T-helper 1 cell treated with Interleukin-12 subunit alpha and Interleukin-12 subunit beta and Interleukin-4 antibody, amounts not matched to agents 30 μg/mL and 1 μg/mL, for 36 hours (primary cell): Measurements from ENCODE around the gene RXRA.

Source experiments
- H3K27ac Mint-ChIP-seq: one replicate; pipeline ENCODE4 v1.8.0; 2021; ENCODE audit warnings: mild to moderate bottlenecking, mixed read lengths
- H3K27me3 Mint-ChIP-seq: one replicate; pipeline ENCODE4 v1.8.0; 2021; ENCODE audit warnings: low read depth, mixed read lengths
- H3K36me3 Mint-ChIP-seq: one replicate; pipeline ENCODE4 v1.8.0; 2021; ENCODE audit warnings: low read depth, mixed read lengths
- H3K4me1 Mint-ChIP-seq: one replicate; pipeline ENCODE4 v1.8.0; 2021; ENCODE audit warnings: low read depth, mixed read lengths
- H3K4me3 Mint-ChIP-seq: one replicate; pipeline ENCODE4 v1.8.0; 2021; ENCODE audit warnings: mild to moderate bottlenecking, moderate library complexity, mixed read lengths
- H3K9me3 Mint-ChIP-seq: one replicate; pipeline ENCODE4 v1.8.0; 2021; ENCODE audit warnings: mixed read lengths

RXRA gene

GRCh38 chr9:134472256-134472655 lies 146.0 kb downstream of the RXRA start:
- H3K9me3 Mint-ChIP-seq = no peaks in the 10 kb centered on the region
- H3K27ac Mint-ChIP-seq = no peak overlapping the region
- no peaks in the 10 kb centered on the region for H3K36me3 Mint-ChIP-seq
- H3K4me3 Mint-ChIP-seq = no peak overlapping the region
- H3K4me1 Mint-ChIP-seq = no peaks in the 10 kb centered on the region
- H3K27me3 Mint-ChIP-seq = no peaks in the 10 kb centered on the region

DNA sequence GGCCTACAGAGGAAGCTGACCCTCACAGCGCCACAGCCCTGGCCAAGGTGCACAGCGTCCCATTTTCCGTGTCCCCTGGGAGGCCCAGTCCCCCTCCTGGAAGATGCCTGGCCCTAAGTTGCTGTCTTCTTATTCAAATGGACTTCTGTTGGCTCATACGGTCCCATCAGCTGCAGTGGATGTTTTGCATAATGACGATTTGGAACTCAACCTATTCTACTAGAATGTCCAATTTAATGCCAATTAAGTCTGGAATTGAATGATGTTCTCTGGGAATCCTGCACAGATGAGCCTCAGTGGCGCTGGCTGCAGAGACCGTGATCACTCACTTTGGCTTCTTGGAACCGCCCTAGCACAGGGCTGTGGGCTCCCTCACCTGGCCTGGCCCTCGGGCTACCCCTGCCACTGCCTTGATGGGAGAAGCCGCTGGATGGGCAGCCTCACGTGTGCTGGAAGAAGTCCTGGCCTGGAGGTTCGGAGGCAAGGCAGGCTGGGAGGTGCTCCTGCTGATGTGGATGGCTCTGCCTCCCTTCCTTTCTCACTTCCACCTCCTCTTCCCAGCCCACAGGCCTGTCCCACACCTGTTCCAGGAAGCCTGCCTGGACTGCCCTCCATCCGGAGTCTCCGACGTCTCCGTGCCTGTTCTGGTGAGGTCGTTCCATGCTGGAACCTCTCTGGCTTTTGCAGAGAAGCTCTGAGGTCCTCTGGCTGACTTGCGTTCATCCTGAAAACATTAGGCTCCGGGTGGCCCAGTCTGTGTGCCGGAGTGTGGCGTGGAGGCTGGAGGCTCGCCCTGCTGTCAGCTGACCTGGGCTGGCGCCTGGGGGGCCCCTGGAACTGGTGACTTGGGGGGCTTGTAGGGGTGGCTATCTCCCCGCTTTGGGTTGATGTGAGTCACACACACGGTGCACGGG lies 147.1 kb downstream of the RXRA start:
- H3K4me3 Mint-ChIP-seq = no peak overlapping the region
- H3K27me3 Mint-ChIP-seq = no peaks in the 10 kb centered on the region
- H3K9me3 Mint-ChIP-seq = no peaks in the 10 kb centered on the region
- H3K4me1 Mint-ChIP-seq = no peaks in the 10 kb centered on the region
- no peak overlapping the region for H3K27ac Mint-ChIP-seq
- H3K36me3 Mint-ChIP-seq = no peaks in the 10 kb centered on the region

- Mint-ChIP-seq H3K4me3 (no peak overlapping the region), H3K36me3 (no peaks in the 10 kb centered on the region), H3K27ac (no peak overlapping the region), H3K27me3 (no peaks in the 10 kb centered on the region), H3K4me1 (no peaks in the 10 kb centered on the region), H3K9me3 (no peaks in the 10 kb centered on the region)
These were observed 147.8 kb downstream of the RXRA start for GRCh38 chr9:134474055-134474370.

GRCh38 chr9:134475011-134475790 lies 148.9 kb downstream of the RXRA start:
- no peaks in the 10 kb centered on the region for H3K4me1 Mint-ChIP-seq
- no peak overlapping the region for H3K4me3 Mint-ChIP-seq
- H3K27ac Mint-ChIP-seq = no peak overlapping the region
- no peaks in the 10 kb centered on the region for H3K27me3 Mint-ChIP-seq
- no peaks in the 10 kb centered on the region for H3K9me3 Mint-ChIP-seq
- H3K36me3 Mint-ChIP-seq = no peaks in the 10 kb centered on the region

GRCh38 chr9:134476272-134476941 lies 150.2 kb downstream of the RXRA start:
- Mint-ChIP-seq H3K36me3 (no peaks in the 10 kb centered on the region), H3K27me3 (no peaks in the 10 kb centered on the region), H3K9me3 (no peaks in the 10 kb centered on the region), H3K27ac (no peak overlapping the region), H3K4me1 (no peaks in the 10 kb centered on the region), H3K4me3 (no peak overlapping the region)

DNA sequence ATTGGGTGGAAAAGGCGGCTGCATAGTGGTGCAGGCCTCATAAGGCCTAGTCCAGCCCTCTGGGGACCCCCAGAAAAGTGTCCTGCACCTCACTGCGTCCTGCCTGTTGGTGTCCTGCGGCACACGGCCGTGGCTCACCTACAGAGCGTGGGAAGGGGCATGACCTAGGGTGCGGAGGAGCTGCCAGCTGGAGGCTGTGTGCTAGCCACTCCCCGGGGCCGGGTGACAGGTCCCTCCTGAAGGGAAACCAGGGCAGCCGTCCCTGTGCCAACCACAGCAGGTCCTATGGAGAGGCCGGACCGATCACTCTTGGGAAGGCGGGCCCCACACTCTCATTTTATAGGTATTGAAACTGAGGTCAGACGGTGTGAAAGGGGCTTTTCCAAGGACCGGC lies 150.7 kb downstream of the RXRA start:
- Mint-ChIP-seq H3K9me3 (no peaks in the 10 kb centered on the region), H3K27ac (no peak overlapping the region), H3K4me3 (no peak overlapping the region), H3K36me3 (no peaks in the 10 kb centered on the region), H3K4me1 (no peaks in the 10 kb centered on the region), H3K27me3 (no peaks in the 10 kb centered on the region)

DNA sequence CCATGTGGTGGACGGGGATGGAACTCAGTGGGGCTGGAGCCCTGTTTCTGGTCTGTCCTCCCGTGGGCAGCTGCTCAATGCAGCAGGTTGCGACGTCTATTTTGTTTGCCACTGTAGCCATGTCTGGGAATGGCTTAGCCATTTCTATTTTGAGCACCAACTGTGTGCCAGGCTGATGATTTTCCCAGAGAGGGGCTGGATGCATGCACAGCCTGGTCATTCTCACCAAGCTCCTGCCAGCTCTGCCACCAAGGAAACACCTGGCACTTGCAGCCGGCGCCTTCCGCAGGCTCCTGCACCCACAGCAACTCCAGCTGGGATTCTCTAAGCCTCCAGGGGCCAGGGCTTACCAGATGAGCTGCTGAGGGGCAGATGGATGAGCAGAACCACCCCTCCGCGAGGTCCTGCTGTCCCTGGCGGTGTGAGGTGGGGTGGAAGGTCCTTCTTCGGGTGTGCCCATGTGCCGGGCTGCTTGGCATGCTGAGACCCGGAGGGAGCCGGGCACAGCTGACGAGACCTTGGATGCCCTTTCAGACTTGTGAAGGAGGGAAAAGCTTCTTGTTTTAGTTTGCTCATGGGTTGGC lies 151.2 kb downstream of the RXRA start:
- no peaks in the 10 kb centered on the region for H3K4me1 Mint-ChIP-seq
- no peaks in the 10 kb centered on the region for H3K27me3 Mint-ChIP-seq
- H3K27ac Mint-ChIP-seq = no peak overlapping the region
- H3K36me3 Mint-ChIP-seq = no peaks in the 10 kb centered on the region
- no peaks in the 10 kb centered on the region for H3K9me3 Mint-ChIP-seq
- H3K4me3 Mint-ChIP-seq = no peak overlapping the region

DNA sequence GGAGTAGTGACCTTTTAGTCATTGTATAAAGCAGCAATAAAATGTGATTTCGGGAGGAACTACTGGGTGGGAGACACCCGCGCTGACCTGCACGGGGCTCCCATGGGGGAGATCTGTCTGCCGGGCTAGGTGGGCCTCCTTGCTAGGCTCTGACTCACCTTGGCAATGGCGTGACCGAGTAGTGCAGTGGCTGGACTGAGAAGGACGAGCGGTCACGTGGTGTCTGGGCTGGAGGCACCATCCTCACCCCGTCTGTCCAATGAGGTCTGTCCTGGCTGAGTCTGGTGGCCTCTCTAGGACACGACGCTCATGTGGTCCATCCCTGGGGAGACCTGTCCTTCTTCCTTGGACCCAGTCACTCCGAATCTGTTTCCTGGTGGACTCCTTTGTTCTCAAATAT lies 151.7 kb downstream of the RXRA start:
- Mint-ChIP-seq H3K4me1 (no peaks in the 10 kb centered on the region), H3K27me3 (no peaks in the 10 kb centered on the region), H3K4me3 (no peak overlapping the region), H3K9me3 (no peaks in the 10 kb centered on the region), H3K27ac (no peak overlapping the region), H3K36me3 (no peaks in the 10 kb centered on the region)

DNA sequence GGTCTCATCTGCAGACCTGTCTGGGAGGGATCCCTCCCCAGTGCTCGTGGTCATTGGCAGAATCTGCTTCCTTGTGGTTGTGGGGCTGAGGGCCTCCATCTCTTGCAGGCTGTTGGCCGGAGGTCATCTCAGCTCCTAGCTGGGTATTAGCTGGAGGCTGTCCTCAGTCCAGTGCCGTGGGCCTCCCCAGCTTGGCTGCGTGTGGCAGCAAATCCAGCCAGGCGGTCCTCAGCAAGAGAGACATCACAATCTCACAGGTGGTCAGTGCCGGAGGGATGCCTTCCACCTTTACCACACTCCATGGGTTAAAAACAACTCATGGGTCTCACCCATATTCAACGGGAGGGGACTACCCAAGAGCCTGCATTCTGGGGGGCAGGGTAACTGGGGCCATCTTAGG lies 155.5 kb downstream of the RXRA start:
- H3K4me1 Mint-ChIP-seq = no peaks in the 10 kb centered on the region
- no peaks in the 10 kb centered on the region for H3K27me3 Mint-ChIP-seq
- H3K27ac Mint-ChIP-seq = no peak overlapping the region
- H3K36me3 Mint-ChIP-seq = no peaks in the 10 kb centered on the region
- no peaks in the 10 kb centered on the region for H3K9me3 Mint-ChIP-seq
- no peak overlapping the region for H3K4me3 Mint-ChIP-seq

DNA sequence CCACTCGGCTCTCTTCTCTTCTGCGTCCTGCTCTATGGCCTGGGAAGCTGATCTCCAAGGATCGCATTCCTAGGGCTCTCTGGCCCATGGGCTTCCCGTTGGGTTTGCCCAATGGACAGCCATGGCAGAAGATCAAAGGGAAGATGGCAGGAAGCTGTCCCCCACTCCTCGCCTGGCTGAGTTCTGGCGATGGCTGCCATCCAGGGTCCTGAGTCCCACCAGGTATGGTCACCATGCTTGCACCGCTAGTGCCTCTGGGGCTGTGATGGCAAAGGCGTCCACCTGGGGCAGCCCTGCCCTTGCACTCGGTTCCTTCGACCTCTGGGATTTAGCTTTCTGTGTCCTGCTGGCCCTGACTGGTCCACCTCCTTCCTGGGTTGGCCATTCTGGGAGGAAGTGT lies 156.0 kb downstream of the RXRA start:
- Mint-ChIP-seq H3K9me3 (no peaks in the 10 kb centered on the region), H3K36me3 (no peaks in the 10 kb centered on the region), H3K4me3 (no peak overlapping the region), H3K27ac (no peak overlapping the region), H3K4me1 (no peaks in the 10 kb centered on the region), H3K27me3 (no peaks in the 10 kb centered on the region)

DNA sequence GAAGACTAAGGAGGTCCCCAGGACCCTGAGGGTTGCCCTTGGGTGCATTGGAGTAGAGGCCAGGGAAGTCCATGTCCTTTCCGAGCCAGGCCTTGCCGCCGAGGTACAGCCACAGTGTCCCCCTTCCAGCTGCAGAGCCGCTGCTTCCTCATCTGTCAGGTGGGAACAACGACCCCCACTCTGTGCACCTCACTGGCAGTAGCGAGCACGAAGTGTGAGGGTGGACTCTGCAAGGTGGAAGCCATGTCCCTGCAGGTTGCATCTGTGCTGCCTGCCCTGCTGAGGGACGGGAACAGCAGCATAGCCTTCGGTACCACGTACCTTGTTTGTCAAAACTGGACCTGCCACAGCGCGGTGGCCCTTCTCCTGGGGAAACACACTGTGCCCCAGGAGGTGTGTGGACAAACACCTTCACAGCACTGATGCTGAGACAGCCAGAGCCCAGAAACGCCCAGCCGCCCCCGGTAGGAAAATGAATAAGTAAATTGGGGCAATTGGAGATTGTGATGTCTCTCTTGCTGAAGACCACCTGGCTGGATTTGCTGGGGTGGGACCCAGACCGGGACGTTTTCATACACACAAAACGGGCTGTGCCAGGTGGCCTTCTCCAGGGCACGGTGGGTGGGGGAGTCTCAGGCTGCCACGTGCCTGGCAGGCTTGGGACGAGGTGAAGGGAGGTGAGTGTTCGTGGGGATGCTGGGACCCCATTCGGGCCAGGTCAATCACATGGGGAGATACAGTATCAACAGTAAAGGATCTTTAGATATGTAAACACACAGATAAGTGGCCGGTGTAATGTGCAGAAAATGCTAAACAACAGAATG lies 157.3 kb downstream of the RXRA start:
- H3K4me1 Mint-ChIP-seq = no peaks in the 10 kb centered on the region
- H3K36me3 Mint-ChIP-seq = no peaks in the 10 kb centered on the region
- no peaks in the 10 kb centered on the region for H3K27me3 Mint-ChIP-seq
- no peak overlapping the region for H3K27ac Mint-ChIP-seq
- no peaks in the 10 kb centered on the region for H3K9me3 Mint-ChIP-seq
- H3K4me3 Mint-ChIP-seq = no peak overlapping the region

DNA sequence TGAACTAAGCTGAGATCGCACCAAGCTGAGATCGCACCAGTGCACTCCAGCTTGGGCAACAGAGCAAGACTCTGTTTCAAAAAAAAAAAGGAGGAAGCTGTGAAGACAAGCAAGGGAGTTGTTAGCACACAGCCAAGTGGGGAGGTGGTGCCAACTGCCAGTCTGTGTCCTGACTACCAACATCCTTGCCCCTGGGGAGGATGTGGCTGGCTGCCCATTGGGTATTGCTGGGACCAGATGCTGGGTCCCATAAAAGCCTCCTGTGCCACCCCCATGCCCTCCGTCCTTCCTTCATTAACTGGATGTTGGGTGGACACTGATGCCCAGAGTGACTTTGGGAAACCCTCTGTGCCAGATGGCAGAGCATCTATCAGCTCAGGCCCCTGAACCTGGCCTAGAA lies 158.2 kb downstream of the RXRA start:
- Mint-ChIP-seq H3K4me1 (no peaks in the 10 kb centered on the region), H3K9me3 (no peaks in the 10 kb centered on the region), H3K27ac (no peak overlapping the region), H3K27me3 (no peaks in the 10 kb centered on the region), H3K36me3 (no peaks in the 10 kb centered on the region), H3K4me3 (no peak overlapping the region)

DNA sequence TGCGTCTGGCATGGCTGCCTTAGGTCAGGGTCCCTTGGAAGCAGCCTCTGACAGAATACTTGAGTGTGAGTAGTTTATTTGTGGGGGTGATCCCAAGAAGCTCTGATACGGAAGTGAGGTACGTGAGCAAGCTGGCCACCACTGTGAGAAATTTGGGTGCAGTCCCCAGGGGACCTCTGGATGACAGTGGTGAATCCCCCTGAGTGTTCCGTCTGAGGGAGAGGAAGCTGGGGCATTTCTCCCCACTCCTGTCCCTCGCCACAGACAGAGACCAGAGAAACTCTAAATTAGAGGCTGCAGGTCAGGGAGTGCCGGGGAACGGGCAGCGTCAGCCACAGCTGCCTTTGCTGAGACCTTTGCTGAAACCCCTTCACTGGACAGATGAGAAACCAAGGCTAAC lies 159.4 kb downstream of the RXRA start:
- no peaks in the 10 kb centered on the region for H3K9me3 Mint-ChIP-seq
- H3K4me1 Mint-ChIP-seq = no peaks in the 10 kb centered on the region
- no peak overlapping the region for H3K4me3 Mint-ChIP-seq
- H3K27ac Mint-ChIP-seq = no peak overlapping the region
- no peaks in the 10 kb centered on the region for H3K36me3 Mint-ChIP-seq
- no peaks in the 10 kb centered on the region for H3K27me3 Mint-ChIP-seq

DNA sequence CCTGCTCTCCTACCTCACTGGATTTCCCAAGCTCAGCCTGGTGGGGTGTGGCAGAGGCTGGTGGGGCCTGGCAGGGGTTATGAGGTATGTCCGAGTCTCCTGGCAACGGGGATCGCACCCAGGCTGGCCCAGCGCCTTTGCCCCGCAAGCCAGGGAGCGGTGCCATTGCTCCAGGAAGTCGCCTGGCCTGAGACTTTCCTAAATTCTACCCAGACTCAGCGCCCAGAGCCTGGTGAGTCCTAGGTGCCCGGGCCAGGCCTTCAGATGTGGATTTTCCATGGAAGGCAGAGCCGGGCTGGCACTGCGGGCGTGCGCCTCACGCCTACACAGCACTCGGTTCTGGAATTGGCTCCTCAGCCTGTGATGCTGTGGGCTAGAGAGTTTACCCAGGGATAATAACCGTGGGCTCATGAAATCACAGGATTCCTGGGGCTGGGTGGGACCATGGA lies 159.9 kb downstream of the RXRA start:
- H3K27me3 Mint-ChIP-seq = no peaks in the 10 kb centered on the region
- no peaks in the 10 kb centered on the region for H3K9me3 Mint-ChIP-seq
- no peak overlapping the region for H3K4me3 Mint-ChIP-seq
- no peaks in the 10 kb centered on the region for H3K4me1 Mint-ChIP-seq
- H3K36me3 Mint-ChIP-seq = no peaks in the 10 kb centered on the region
- H3K27ac Mint-ChIP-seq = no peak overlapping the region
